Activated CD8-positive, alpha-beta memory T cell treated with anti-CD3 and anti-CD28 coated beads for 24 hours (primary cell): ENCODE data around the gene CACNA2D1.
"Not testable (repeated sequence)": the region's sequence is repeated elsewhere in the genome, so short reads cannot be mapped to it uniquely, and the experiment has no call there.

Experiments used
- DNase-seq: peaks from one replicate; pipeline ENCODE4 v3.0.0-alpha.2; 2020

CACNA2D1 gene

DNA sequence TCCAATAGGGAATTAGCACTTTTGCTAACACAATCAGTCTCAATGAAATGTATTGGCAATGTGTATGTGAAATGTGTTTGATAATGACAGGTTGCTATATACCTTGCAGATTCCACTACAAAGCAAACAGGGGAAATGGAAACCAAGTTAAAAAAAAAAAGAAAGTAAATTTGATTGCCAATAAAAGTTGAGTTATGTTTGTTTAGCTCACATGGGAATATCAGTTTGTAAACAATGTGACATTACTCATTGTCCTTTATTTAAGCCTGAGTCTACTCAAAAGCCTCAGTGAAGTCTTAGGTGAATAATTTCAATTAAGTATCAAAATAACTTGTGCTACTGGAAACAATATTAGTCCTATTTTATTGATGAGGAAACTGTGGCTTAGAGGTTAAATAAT is 285.2 kb downstream of the CACNA2D1 start:
- DNase-seq, result no peak

GRCh38 chr7:82156893-82157292 is 286.7 kb downstream of the CACNA2D1 start:
- DNase-seq, result no peak

DNA sequence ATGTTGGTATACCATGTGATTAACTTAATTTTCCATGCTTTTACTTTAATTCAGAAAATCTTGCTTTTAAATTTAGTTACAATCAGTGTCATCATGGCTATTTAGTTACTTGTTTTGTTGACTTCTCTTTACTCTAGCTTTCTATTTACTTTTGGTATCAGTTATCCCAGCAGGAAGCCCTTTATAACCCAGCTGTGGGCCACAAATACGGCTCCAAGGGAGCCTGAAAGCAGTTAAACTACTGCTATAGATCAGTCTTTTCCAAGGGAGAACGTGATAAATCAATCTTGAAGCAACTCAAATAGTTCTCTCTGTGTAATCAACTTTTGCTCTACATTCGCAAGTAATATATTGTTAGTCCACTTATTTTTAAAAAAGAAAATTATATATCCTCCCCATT is 287.4 kb downstream of the CACNA2D1 start:
- no peak for DNase-seq

DNA sequence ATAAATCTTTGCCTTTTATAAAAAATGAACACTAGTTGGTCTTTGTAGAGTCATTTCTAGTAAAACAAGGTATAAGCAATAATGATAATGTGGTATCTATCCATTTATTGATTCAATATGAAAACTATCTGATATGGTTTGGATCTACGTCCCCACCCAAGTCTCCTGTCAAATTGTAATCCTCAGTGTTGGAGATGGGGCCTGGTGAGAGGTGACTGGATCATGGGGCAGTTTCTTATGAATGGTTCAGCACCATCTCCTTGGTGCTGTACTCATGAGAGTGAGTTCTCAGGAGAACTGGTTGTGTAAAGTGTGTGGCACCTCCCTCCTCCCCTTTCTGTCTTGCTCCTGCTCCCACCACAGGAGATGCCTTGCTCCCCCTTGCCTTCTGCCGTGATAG is 288.8 kb downstream of the CACNA2D1 start:
- no peak for DNase-seq

- no peak for DNase-seq
Measured at GRCh38 chr7:82153776-82154175, 289.8 kb downstream of the CACNA2D1 start.

GRCh38 chr7:82152858-82153257 is 290.7 kb downstream of the CACNA2D1 start:
- no peak for DNase-seq

GRCh38 chr7:82146491-82146890 is 297.1 kb downstream of the CACNA2D1 start:
- no peak for DNase-seq

GRCh38 chr7:82142263-82142864 is 301.2 kb downstream of the CACNA2D1 start:
- DNase-seq, result no peak

GRCh38 chr7:82141427-82141826 is 302.1 kb downstream of the CACNA2D1 start:
- no peak for DNase-seq

- DNase-seq, result not testable (repeated sequence)
Measured at GRCh38 chr7:82140608-82141007, 303.0 kb downstream of the CACNA2D1 start.

DNA sequence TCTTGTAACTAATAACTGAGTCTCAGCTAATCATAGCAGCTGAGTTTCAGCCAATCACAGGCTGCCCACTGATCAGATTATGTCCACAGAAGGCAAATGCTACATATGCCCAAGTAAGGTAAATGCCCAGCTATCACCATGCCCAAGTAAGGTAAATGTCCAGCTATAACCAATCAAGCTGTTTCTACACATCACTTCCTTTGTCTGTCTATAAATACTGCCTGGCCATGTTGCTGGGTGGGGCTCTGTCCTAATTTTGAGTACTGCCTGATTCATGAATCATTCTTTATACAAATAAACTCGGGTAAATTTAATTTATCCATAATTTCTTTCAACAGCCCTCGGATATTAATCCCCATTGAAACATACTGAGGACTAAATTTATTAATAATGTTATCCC is 312.4 kb downstream of the CACNA2D1 start:
- no peak for DNase-seq

DNA sequence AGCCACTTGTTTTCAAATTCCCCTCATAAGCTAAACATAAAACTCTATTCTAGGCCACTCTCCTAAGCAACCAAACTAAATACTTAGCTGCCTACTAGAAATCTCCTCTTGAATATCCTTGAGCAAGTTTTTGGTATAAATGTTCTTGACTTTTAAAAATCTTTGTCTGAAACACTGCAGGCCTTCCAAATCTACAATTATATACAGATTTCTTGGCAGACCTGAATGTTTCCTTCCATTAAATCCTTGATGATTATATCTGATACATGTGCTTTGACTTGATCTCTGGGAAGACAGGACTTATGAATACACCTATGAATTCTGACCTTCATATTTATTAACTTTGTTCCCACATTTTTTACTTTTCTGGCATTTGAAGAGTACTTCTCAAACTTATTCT is 314.5 kb downstream of the CACNA2D1 start:
- DNase-seq, result no peak

DNA sequence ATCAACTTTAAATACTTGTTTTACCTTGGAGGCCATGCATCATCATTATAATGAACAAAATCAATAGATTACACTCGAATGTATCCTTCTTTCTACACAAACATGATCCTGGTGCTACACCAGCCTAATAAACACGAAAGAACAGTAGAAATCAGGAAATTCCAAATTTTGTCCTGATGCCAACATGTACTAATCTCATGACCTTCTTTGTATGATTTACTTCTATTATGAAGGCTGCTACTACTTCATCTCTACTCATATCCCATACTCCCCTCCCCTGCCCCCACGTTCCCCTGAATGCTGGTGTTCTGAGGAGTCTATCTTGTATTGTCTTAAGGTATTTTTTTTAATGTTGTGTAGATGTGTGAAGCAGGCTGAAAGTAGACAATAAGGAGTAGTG is 315.0 kb downstream of the CACNA2D1 start:
- DNase-seq, result no peak

- no peak for DNase-seq
Measured at GRCh38 chr7:82126576-82126975, 317.0 kb downstream of the CACNA2D1 start.

GRCh38 chr7:82124445-82124844 is 319.1 kb downstream of the CACNA2D1 start:
- no peak for DNase-seq

DNA sequence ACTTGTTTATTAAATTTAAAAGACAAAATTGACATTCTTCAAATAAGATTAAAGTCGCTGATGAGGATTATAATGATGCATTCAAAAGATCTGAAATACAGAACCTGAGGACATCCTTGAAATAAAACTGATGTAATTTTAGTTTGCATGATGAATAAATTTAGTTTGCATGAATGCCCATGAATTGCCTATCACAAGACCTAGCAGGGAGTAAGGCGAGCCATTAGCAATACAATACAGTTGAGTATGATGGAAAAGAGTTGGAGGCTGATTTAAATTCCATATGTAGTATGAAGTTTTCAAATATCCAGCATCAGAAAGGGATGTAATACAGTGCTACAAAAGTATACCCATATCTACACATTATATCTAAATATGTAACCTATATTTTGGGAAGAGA is 321.3 kb downstream of the CACNA2D1 start:
- DNase-seq, result no peak

- DNase-seq, result no peak
Measured at GRCh38 chr7:82114237-82114636, 329.3 kb downstream of the CACNA2D1 start.

- DNase-seq, result no peak
Measured at GRCh38 chr7:82110146-82110840, 333.3 kb downstream of the CACNA2D1 start.

DNA sequence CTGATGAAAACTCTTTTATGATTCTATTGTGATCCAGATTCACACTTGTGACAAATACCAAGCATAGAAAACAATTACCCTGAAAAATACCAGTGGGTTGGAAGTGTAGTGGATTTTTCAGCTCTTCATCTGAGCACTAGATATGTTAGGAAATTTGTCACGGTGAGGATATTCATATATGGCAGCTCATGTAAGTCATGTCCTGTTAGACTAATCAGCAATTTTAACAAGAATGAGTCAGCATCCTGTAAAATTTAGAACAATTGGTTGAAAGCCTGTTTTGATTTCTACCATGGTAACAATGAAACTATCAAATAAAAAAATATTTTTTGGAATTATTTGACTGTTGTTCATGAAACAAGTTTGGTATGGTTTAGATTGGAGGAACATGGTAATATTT is 334.3 kb downstream of the CACNA2D1 start:
- DNase-seq, result no peak

- DNase-seq, result no peak
Measured at GRCh38 chr7:82106201-82106600, 337.4 kb downstream of the CACNA2D1 start.

GRCh38 chr7:82105463-82105862 is 338.1 kb downstream of the CACNA2D1 start:
- no peak for DNase-seq

GRCh38 chr7:82098414-82098813 is 345.2 kb downstream of the CACNA2D1 start:
- DNase-seq, result no peak

DNA sequence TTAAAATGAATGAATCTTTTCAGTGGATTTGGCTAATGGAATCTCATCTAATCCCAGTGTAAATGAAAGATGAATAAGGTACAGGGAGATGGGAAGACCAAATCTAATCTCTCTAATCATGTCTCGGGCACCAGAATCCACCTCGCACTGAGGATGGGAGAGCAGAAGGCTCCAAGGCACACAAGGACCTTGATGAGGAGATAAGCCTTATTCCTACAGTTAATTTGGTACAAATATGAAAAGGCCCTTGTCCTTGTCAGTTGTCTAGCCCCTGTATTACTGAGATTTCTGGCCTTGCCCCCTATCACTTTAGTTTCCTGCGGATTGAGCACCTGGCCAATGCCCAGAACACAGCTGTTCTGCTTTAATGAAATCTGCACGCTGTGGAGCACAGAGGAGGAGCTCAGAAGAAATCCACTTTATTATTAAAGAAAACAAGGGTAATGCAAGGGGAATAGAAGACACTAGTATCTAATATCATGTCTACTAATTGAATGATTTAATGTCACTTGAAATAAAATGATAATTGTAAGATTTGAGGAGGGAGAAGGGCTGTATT is 352.4 kb downstream of the CACNA2D1 start:
- no peak for DNase-seq

DNA sequence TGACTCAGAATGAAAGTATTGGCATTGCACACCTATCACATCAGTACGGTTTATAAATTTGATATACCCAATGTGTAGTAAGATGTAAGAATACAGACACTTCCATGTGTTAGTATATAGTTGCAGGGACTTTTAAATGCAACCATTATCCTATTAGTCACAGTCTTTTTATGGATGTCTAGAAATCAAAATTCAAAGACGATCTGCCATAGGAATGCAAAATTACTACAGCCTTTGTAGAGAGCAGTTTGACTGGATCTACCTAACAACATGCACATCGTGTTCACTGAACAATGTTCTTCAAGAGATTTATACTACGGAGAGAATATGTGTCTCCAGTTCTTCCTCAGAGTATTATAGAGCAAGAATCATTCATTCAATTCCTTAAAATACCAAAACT is 356.5 kb downstream of the CACNA2D1 start:
- no peak for DNase-seq

- DNase-seq, result no peak
Measured at GRCh38 chr7:82085116-82085515, 358.5 kb downstream of the CACNA2D1 start.
